Peyer's patch (tissue), 4 donors: ENCODE data around the gene CLDN14. TPM values are rescaled to one million over a fixed set of nuclear protein-coding genes. Genes with fewer than 3 reads are reported as not detected.

Experiments
- DNase-seq, 3 donors: peaks; one replicate each; pipeline ENCODE4 v3.0.0-alpha.2; 2017 to 2019
- H3K27ac ChIP-seq, 4 donors: fragments of 200-600 bp; sonication (generic); one replicate each; pipeline ENCODE4 v1.5.1; 2016 to 2019
- H3K27me3 ChIP-seq, 2 donors: fragments of 200-600 bp; sonication (generic); one replicate each; pipeline ENCODE4 v1.5.1; 2019
- H3K36me3 ChIP-seq, 3 donors: fragments of 200-600 bp; sonication (generic); one replicate each; pipeline ENCODE4 v1.5.1; 2016 to 2019
- H3K4me1 ChIP-seq, 4 donors: fragments of 200-600 bp; sonication (generic); one replicate each; pipeline ENCODE4 v1.5.1; 2016 to 2019
- H3K4me3 ChIP-seq, 4 donors: fragments of 200-600 bp; sonication (generic); 1 replicate in 3 of 4; 2 replicates in 1 of 4; pipeline ENCODE4 v1.5.1; 2016 to 2019; ENCODE audit warnings: mild to moderate bottlenecking in 1 of 4
- H3K9me3 ChIP-seq, 4 donors: fragments of 200-600 bp; sonication (generic); one replicate each; pipeline ENCODE4 v1.5.1; 2016 to 2019; ENCODE audit warnings: mild to moderate bottlenecking in 1 of 4
- POLR2A ChIP-seq, 2 donors: fragments of 450-650 bp; IDR thresholded peaks; one replicate each; pipeline ENCODE4 v1.5.1; 2017; ENCODE audit warnings: antibody characterized with exemption in 2 of 2, mild to moderate bottlenecking in 2 of 2, moderate library complexity in 2 of 2
- total RNA-seq, 4 donors: library from RNA; depleted of rRNA; stranded (reverse); fragments of >200 nt; gene quantifications; one replicate each; pipeline ENCODE4 v1.1.0, GENCODE V29; 2016
- TF ChIP-seq, protein P1 (sequence below), 6 experiments: fragments of 450-650 bp in 4 of 6; fragments of 200-600 bp in 2 of 6; sonication (generic) in 1 of 6; IDR thresholded peaks; one replicate each; pipeline ENCODE4 v1.5.1; 2017 to 2019; ENCODE audit warnings: antibody characterized with exemption in 6 of 6, mild to moderate bottlenecking in 3 of 6, moderate library complexity in 1 of 6

Gene CLDN14
- total RNA-seq, 4 donors from 2014 or later = not detected

GRCh38 chr21:36451506-36451905, 28.4 kb downstream of the CLDN14 start:
- Histone ChIP-seq H3K27me3 (no peaks in the 10 kb centered on the region), H3K4me3 (no peak overlapping the region), H3K9me3 (no peaks in the 10 kb centered on the region), H3K4me1 (no peaks in the 10 kb centered on the region), H3K27ac (no peak overlapping the region), H3K36me3 (no peaks in the 10 kb centered on the region)
- TF ChIP-seq, protein P1, sequence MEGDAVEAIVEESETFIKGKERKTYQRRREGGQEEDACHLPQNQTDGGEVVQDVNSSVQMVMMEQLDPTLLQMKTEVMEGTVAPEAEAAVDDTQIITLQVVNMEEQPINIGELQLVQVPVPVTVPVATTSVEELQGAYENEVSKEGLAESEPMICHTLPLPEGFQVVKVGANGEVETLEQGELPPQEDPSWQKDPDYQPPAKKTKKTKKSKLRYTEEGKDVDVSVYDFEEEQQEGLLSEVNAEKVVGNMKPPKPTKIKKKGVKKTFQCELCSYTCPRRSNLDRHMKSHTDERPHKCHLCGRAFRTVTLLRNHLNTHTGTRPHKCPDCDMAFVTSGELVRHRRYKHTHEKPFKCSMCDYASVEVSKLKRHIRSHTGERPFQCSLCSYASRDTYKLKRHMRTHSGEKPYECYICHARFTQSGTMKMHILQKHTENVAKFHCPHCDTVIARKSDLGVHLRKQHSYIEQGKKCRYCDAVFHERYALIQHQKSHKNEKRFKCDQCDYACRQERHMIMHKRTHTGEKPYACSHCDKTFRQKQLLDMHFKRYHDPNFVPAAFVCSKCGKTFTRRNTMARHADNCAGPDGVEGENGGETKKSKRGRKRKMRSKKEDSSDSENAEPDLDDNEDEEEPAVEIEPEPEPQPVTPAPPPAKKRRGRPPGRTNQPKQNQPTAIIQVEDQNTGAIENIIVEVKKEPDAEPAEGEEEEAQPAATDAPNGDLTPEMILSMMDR (IDR thresholded peaks at IDR 0.05) = no peak
- no peak for TF ChIP-seq POLR2A (IDR thresholded peaks at IDR 0.05)
- DNase-seq = no peak

DNA sequence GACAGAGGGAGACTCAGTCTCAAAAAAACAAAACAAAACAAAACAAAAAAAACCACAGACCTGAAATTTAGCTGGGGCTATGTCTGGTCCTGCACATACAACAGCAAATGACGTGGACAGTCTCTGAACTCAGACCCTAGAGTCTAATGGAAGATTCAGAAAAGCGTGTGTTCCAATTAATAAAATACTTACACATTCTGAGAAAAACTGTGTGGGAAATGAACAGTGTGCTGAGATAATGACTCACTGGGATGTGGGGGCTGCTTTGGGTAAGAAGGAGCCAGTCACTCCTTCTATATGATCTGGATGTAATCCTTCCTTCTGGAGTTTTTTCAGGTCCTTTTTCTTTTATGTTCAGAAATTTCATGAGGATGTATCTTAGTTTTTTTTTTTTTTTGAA, 29.4 kb downstream of the CLDN14 start:
- H3K4me1 ChIP-seq = no peaks in the 10 kb centered on the region
- no peaks in the 10 kb centered on the region for H3K36me3 ChIP-seq
- H3K27ac ChIP-seq = no peak overlapping the region
- no peak for DNase-seq
- TF ChIP-seq POLR2A (IDR thresholded peaks at IDR 0.05) = no peak
- TF ChIP-seq, protein P1 (IDR thresholded peaks at IDR 0.05) = no peak
- no peak overlapping the region for H3K4me3 ChIP-seq
- no peaks in the 10 kb centered on the region for H3K27me3 ChIP-seq
- no peaks in the 10 kb centered on the region for H3K9me3 ChIP-seq

DNA sequence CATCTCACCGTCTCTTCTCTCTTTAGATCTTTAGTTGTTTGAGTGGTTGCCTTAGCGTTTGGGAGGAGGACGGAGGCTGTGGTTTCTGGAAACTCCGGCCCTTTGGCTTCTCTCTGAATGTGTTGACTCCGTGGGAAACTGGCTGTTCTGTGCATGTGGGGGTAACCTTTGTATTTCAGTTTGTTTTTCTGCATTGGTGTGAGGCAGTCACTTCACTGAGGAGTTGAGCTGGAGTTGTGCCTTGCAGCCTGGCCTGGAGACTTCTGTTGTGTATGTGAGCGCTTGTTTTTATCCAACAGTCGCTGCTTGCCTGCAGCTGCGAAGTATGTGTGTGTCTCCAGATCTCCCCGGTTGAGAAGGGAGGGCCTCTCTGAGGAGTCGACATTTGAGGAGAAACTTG, 33.6 kb downstream of the CLDN14 start:
- Histone ChIP-seq H3K36me3 (no peaks in the 10 kb centered on the region), H3K9me3 (no peaks in the 10 kb centered on the region), H3K27me3 (no peaks in the 10 kb centered on the region), H3K27ac (no peak overlapping the region), H3K4me3 (no peak overlapping the region), H3K4me1 (no peaks in the 10 kb centered on the region)
- no peak for DNase-seq
- TF ChIP-seq POLR2A (IDR thresholded peaks at IDR 0.05) = no peak
- TF ChIP-seq, protein P1 (IDR thresholded peaks at IDR 0.05) = no peak

DNA sequence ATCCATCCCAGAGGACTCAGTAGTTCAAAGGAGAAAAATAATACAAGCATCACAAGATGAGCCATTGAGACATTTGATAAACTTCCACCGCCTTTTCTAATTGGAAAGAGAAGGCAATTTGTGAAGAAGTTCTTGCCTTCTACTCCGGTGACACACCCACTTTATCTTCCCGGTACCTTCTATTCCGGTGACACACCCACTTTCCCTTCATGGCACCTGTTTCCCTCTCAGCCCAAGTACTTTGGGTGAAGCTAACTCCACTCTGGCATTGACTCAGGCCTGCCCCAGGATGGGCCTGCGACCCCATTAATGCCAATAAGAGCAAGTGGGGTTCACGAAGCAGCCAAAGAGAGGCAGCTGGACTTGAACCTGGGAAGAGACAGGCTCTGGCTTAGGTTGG, 38.2 kb downstream of the CLDN14 start:
- no peaks in the 10 kb centered on the region for H3K27me3 ChIP-seq

GRCh38 chr21:36437745-36438128, 42.2 kb downstream of the CLDN14 start:
- Histone ChIP-seq H3K36me3 (no peaks in the 10 kb centered on the region), H3K4me1 (no peaks in the 10 kb centered on the region), H3K9me3 (no peaks in the 10 kb centered on the region), H3K27ac (no peak overlapping the region), H3K4me3 (no peak overlapping the region), H3K27me3 (no peaks in the 10 kb centered on the region)
- no peak for DNase-seq
- TF ChIP-seq, protein P1 (IDR thresholded peaks at IDR 0.05) = no peak
- no peak for TF ChIP-seq POLR2A (IDR thresholded peaks at IDR 0.05)

More for the DNA sequence above, 38.2 kb downstream of the CLDN14 start:
- no peaks in the 10 kb centered on the region for H3K9me3 ChIP-seq
- no peaks in the 10 kb centered on the region for H3K36me3 ChIP-seq
- TF ChIP-seq, protein P1 (IDR thresholded peaks at IDR 0.05) = no peak
- H3K27ac ChIP-seq = no peak overlapping the region
- no peaks in the 10 kb centered on the region for H3K4me1 ChIP-seq
- no peak for DNase-seq
- H3K4me3 ChIP-seq = no peak overlapping the region
